Urothelium cell line (cell line): ENCODE data around the gene COLEC11.
A peak's percentile ranks its signal among the peaks of the same experiment; 100 is the strongest.
"Not testable (repeated sequence)": the region's sequence is repeated elsewhere in the genome, so short reads cannot be mapped to it uniquely, and the experiment has no call there.

Source experiments
- DNase-seq: peaks from one replicate; pipeline ENCODE4 v3.0.0; 2011; ENCODE audit warnings: low spot score, mixed read lengths
- FAIRE-seq: peaks from 2 replicates; lab custom pipeline; 2011; peaks lifted over from hg19 to GRCh38; lab: Jason Lieb, UNC

The COLEC11 gene

DNA sequence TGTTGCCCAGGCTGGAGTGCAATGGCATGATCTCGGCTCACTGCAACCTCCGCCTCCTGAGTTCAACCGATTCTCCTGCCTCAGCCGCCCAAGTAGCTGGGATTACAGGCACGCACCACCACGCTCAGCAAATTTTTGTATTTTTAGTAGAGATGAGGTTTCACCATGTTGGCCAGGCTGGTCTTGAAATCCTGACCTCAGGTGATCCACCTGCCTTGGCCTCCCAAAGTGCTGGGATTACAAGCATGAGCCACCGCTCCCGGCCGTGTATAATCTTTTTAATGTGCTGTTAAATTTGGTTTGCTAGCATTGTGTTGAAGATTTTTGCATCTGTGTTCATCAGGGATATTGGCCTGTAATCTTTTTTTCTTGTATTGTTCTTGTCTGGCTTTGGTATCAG is 24.7 kb downstream of the COLEC11 start:
- DNase-seq, FAIRE-seq: not testable (repeated sequence)

- FAIRE-seq (no peak), DNase-seq (no peak)
Observed at GRCh38 chr2:3620834-3621233, 25.9 kb downstream of the COLEC11 start.

DNA sequence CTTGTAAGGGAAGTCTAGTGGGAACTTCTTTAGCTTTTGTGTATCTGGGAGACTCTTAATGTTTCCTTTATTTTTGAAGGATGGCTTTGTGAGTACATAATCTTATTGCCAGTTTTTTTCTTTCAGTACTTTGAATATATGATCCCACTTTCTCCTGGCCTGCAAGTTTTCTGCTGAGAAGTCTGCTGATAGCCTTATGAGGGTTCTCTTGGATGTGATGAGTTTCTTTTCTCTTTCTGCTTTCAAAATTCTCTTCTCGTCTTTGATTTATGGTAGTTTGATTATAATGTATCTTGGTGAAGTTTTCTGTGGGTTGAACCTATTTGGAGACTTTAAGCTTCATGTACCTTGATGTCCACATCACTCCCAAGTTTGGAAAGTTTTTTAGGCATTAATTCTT is 28.1 kb downstream of the COLEC11 start:
- FAIRE-seq (no peak), DNase-seq (no peak)

- DNase-seq (no peak), FAIRE-seq (no peak)
Observed at GRCh38 chr2:3624059-3624794, 29.3 kb downstream of the COLEC11 start.

- FAIRE-seq (no peak), DNase-seq (no peak)
Observed at GRCh38 chr2:3625186-3625585, 30.3 kb downstream of the COLEC11 start.

DNA sequence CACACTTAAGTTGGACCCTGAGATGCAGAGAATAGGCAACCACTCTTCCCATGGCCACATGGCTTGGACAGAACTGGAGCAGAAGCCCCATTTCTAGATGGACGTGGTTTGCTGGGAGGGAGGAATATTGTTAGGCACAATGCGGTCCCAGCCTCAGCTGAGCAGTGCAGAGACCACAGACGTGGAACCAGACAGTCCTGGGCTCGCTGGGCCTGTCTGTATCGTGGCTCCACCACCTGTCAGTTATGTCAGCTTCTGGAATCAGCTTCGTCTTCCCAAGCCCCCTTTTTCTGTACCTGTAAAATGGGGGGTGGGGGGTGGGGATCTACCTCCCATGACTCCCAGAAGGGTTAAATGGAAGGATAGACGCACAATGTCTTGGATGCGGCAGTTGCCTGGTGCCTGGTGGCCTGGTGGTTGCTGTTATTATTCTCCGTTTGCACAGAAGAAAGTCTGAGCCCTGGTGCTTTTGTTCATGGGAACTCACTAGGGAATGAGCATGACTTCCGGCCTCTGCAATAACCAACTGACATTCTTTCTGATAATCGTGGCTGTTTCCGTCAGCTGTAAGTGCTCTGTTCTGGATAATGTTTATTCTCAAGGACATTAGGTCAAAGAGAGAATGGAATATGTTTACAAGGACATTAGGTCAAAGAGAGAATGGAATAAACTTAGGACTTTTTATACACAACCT is 31.4 kb downstream of the COLEC11 start:
- FAIRE-seq (no peak), DNase-seq (no peak)

DNA sequence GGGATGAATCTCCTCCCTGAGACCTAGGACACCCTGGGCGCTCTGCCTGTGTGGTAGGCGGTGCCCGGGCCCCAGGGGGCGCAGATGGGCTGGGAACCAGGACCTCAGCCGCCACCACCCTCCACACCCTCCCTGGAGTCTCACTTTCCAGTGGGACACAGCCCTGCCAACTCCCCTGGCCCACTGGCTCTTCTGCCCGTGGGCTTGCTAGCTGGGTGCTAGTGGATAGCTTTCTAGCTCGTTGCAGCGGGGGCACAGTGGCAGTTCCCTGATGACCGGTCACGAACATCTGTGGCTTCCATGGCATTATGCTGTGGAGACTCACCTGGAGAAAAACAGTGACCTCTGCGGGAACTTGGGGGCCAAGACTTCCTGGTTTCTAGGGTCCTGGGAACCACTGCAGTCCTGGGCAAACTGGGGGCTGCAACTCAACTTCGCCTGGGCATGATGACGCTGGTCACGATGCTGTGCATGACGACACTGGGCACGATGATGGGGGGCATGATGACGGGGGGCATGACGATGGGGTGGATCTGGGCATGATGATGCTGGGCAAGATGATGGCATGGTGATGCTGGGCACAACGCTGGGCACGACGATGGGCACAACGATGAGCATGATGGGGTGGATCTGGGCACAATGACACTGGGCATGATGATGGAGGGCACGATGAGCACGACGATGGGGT is 32.0 kb downstream of the COLEC11 start:
- DNase-seq = no peak
- peak; percentile 87 for FAIRE-seq

DNA sequence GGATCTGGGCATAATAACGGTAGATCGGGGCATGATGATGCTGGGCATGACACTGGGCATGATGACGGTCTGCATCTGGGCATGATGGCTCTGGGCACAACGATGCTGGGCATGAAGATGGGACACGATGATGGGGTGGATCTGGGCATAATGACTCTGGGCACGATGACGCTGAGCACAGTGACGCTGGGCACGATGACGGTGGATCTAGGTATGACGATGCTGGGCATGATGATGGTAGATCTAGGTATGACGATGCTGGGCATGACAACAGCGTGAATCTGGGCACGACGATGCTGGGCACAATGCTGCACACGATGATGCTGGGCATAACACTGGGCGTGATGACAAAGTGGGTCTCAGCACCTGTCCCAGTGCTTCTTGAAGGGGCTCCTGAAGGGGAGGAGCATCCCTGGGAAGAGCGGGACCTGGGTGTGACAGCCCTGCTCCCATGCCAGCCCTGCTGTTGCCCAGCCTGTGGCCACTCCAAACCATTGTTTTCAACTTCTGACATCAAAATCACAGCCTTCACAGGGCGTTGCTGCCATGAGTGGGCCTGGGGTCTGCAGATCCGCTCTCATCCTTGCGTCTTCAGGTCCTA is 32.7 kb downstream of the COLEC11 start:
- no peak for FAIRE-seq
- no peak for DNase-seq

DNA sequence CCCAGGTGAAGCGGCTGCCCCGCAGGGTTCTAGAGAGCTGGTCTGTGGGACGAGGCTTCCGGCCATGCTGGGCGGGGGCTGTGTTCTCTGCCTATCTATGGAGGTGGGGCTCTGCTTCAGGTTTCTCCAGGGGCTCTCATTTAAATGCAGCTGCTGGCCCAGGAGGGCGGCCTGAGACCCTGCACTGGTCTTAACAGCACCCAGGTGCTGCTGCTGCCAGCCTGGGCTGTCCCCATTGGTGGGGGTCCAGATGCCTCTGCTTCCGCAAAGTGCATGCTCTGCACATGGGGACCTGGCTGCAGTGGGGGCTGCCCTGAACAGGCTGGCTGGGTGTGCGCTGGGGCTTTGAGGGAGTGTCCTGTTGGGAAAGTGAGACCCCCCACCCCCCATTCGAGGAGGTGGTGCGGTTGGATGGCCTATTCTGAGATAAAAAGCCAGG is 33.3 kb downstream of the COLEC11 start:
- FAIRE-seq (no peak), DNase-seq (no peak)

- DNase-seq (no peak), FAIRE-seq (no peak)
Observed at GRCh38 chr2:3628800-3629199, 33.9 kb downstream of the COLEC11 start.

- FAIRE-seq (no peak), DNase-seq (no peak)
Observed at GRCh38 chr2:3630631-3631030, 35.7 kb downstream of the COLEC11 start.

GRCh38 chr2:3631161-3631850 is 36.4 kb downstream of the COLEC11 start:
- FAIRE-seq (no peak), DNase-seq (no peak)

DNA sequence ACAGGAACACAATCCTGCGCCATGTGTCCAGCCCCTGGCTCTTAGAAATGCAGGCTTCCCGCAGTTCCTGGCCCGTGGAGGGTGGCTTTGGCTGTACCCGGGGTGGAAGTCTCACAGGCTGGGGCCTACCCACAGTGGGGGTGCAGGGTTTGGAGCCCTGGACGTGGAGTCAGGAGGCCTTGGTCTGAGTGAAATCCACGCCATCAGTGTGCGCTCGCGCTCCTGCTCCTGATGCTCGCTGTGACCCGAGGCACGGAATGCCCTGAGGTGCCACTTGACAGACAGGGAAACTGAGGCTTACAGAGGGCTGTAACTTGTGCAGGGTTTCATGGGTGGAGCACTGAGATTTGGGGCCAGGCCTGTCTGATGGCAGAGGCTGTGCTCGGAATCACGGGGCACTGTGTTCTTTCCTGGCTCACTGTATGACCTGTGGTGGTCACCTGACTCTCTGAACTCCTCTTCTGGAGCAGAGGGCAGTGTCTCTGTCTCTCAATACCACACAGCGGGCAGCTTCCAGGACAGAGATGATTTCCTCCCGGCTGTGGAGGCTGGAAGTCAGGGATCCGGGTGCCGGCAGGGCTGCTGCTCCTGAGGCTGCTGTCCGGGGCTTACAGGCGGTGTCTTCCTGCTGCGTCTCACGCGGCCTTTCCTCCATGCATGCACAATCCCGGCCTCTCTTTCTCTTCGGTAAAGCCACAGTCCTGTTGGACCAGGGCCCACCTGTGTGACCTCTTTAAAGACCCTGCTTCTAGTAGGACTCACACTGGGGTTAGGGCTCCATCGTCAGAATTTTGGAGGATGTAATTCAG is 37.1 kb downstream of the COLEC11 start:
- DNase-seq (no peak), FAIRE-seq (no peak)

DNA sequence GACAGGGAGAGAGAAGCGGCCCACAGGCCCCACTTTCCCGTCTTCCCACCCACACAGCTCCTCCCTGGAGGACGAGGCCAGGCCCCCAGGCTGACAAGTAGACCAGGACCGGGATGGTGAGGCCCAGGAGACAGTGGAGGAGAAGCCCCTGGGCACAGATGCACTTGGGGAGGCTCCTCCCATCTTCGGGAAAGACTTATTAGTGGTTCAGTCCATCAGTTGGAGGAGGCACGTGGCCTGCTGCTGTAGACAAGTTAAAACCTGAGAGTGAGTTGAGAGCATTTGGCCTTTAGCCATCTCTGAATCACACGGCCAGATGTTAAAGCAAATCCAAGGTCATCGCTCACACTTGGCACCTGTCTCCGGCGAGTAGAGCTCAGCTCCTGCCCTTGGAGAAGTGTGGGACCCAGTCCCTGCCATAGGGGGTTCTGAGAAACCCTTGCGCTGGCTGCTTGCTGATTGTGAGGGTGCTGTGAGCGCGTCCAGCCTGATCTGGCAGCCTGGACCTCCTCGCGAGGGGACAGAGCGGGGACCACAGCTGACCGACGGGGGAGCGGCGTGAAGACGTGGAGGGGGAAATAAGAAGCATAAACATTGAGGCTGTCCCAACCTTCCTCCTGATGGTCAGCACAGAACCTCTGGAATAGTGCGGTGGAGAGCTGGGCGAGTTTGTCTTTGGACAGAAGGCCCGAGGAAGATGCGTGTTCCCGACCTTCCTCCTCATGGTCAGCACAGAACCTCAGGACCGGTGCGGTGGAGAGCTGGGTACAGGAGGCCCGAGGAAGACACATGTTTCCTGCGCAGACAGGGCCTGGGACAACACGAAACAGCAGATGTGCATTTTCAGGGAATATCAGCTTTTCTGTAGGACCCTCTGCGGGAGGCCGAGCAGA is 38.4 kb downstream of the COLEC11 start:
- DNase-seq = no peak
- no peak for FAIRE-seq

- DNase-seq (no peak), FAIRE-seq (no peak)
Observed at GRCh38 chr2:3633982-3634595, 39.2 kb downstream of the COLEC11 start.

DNA sequence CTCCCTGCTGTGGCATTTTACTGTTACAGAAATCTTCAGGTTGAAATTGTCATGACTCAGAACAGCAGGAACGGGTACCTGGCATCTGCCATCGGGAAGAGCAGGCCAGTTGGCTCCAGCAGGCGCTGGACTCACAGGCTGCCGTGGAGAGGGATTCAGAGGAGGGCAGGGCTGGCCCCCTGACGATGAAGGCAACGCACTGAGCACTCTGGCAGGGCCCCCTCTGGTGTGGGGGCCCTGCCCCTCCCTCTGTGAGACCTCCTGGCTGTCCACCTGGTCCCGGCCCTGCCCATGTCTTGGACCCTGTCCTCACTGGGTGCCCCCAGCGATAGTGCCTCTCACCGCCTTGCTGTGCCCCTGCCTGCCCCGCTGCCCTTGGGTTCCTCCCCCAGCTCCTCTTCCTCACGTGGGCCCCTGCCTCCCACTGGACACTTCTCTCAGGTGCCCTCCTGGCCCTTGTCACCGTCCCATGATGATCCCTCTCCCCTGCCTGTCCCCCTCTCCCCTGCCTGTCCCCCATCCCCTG is 39.7 kb downstream of the COLEC11 start:
- no peak for FAIRE-seq
- DNase-seq = no peak

DNA sequence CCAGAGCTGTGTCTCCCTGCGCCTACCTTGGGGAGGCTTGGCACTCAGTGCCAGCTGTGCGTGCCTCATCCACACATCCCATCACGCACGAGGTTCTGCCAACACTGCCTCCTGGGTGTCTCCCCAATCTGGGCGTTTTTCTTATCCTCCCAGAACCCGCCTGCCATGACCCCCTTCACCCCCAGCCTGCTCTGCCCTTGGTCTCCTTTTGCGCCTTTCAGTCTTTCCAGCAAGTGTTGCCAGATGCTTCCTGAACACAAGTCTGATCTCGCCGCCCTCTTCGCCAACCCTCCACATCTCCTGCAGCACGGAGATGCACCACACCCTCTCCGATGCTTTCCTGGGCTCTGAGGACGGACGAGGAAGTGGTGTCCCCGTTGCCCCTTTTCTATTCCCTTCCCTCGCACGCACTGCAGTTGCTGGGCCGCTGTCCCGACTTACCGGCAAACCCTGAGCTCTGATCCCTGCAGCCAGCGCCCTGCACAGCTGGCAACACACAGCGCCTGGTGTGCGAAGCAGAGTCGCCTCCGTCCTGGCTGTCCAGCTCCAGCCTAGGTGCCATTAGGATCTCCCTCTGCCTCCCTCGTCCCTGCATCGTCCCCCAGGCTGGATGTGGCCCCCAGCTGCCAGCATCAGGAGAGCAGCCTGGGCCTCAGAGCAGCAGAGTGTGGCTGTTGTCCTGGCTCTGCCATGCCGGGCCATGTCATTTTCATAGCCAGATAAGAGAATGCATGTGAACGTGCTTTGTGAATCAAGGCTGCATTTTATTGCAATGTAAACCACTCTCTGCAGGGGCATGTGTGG is 40.5 kb downstream of the COLEC11 start:
- FAIRE-seq (no peak), DNase-seq (no peak)

DNA sequence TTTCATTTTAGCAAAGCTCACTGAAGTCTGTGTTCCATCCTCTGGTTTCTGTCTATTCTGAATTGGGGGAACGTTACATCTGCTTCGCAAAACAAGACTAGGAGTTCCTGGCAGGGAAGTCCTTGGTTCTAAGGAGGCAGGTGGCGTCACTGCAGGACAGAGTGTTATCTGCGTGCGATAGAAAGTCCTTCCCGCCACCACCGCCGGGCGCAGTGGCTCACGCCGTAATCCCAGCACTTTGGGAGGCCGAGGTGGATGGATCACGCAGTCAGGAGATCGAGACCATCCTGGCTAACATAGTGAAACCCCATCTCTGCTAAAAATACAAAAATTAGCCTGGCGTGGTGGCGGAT is 41.0 kb downstream of the COLEC11 start:
- not testable (repeated sequence) for FAIRE-seq, DNase-seq
